ENCODE measurements around the gene CPNE4.

DNA sequence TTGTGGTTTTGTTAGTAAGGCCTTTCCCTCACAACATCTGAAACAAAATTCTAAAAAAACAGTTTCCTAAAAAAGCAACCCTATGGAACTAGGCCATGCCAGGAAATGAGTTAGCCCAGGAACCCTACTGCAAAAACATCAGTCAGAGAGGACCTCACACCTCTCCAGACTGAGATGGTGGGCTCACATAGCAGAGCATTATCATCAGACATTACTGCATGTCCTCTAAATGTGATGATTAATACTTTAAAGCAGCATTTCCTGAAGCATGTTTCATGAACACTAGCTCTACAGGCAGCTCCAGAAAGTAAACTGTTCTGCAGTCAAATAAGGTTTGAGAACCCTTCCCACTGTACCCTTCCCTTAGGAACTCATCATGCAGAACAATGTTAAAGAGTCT, 299.7 kb downstream of the CPNE4 start:
- TF ChIP-seq, protein P1, sequence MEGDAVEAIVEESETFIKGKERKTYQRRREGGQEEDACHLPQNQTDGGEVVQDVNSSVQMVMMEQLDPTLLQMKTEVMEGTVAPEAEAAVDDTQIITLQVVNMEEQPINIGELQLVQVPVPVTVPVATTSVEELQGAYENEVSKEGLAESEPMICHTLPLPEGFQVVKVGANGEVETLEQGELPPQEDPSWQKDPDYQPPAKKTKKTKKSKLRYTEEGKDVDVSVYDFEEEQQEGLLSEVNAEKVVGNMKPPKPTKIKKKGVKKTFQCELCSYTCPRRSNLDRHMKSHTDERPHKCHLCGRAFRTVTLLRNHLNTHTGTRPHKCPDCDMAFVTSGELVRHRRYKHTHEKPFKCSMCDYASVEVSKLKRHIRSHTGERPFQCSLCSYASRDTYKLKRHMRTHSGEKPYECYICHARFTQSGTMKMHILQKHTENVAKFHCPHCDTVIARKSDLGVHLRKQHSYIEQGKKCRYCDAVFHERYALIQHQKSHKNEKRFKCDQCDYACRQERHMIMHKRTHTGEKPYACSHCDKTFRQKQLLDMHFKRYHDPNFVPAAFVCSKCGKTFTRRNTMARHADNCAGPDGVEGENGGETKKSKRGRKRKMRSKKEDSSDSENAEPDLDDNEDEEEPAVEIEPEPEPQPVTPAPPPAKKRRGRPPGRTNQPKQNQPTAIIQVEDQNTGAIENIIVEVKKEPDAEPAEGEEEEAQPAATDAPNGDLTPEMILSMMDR (IDR thresholded peaks at IDR 0.05; ENCODE audit: low read depth, low read length, poor library complexity, severe bottlenecking) = no peak
- no peak for TF ChIP-seq EZH2phosphoT487 (IDR thresholded peaks at IDR 0.05; ENCODE audit: borderline replicate concordance, low read length)

Data from DOHH2 (cell line).